Endothelial cell of umbilical vein (primary cell): ENCODE data around the gene BEAN1. TPM values are rescaled to one million over a fixed set of nuclear protein-coding genes. Genes with fewer than 3 reads are reported as not detected.

Experiments used
- BruUV-seq: library from RNA; stranded (reverse); fragments of 400-500 nt; replicated peaks from 2 replicates; lab custom pipeline; 2021; lab: Mats Ljungman, UMichigan
- CTCF ChIA-PET: fragments of 300-600, 350-600 bp; sonication (Branson Sonifier 250); formaldehyde crosslinking; loops from one replicate; lab custom pipeline; 2021; ENCODE audit warnings: antibody characterized with exemption, inconsistent platforms; lab: Charles Lee
- POLR2A ChIA-PET: fragments of 300-600, 350-600 bp; sonication (Branson Sonifier 250); formaldehyde crosslinking; loops from one replicate; lab custom pipeline; 2021; ENCODE audit warnings: antibody characterized with exemption, inconsistent platforms; lab: Charles Lee
- DNase-seq: peaks from one replicate; pipeline ENCODE4 v3.0.0-alpha.2; 2011; ENCODE audit warnings: low read depth, low spot score
- FAIRE-seq: peaks from 2 replicates; lab custom pipeline; 2011; peaks lifted over from hg19 to GRCh38; lab: Jason Lieb, UNC
- H2AFZ ChIP-seq: 2 replicates; pipeline ENCODE4 v1.6.0; 2012; ENCODE audit warnings: low read depth, low read length, control low read depth, inconsistent platforms
- H3K27ac ChIP-seq: 2 replicates; pipeline ENCODE4 v1.5.1; 2011; ENCODE audit warnings: low read depth, mild to moderate bottlenecking, control low read depth, low read length, moderate library complexity; ENCODE audit not compliant: insufficient read depth
- H3K27me3 ChIP-seq, 2 experiments: 2 replicates each; pipeline versions ENCODE4 v1.6.0 to v1.6.1; 2011; ENCODE audit warnings: low read length in 2 of 2, mixed read lengths in 1 of 2; ENCODE audit not compliant: control insufficient read depth in 2 of 2, insufficient read depth in 2 of 2
- H3K36me3 ChIP-seq, 2 experiments: 2 replicates in 1 of 2; 3 replicates in 1 of 2; pipeline ENCODE4 v1.5.1; 2011; ENCODE audit warnings: low read length in 2 of 2, mild to moderate bottlenecking in 1 of 2, moderate library complexity in 1 of 2; ENCODE audit not compliant: control insufficient read depth in 2 of 2, insufficient read depth in 2 of 2; ENCODE audit errors: extremely low read depth in 1 of 2
- H3K4me1 ChIP-seq: 3 replicates; pipeline ENCODE4 v1.5.1; 2011; ENCODE audit warnings: mild to moderate bottlenecking, low read length; ENCODE audit not compliant: control insufficient read depth, insufficient read depth; ENCODE audit errors: extremely low read depth
- H3K4me2 ChIP-seq: 2 replicates; pipeline ENCODE4 v1.6.1; 2011; ENCODE audit warnings: low read length, control low read depth, mixed read lengths; ENCODE audit not compliant: insufficient read depth
- H3K4me3 ChIP-seq, 3 experiments: fragments of 200-600 bp in 1 of 3; sonication (generic), shearing (Covaris generic) in 1 of 3; replicated peaks in 1 of 3; 2 replicates each; pipeline ENCODE4 v1.5.1; 2011 to 2016; ENCODE audit warnings: control low read depth in 3 of 3, low read length in 3 of 3, mild to moderate bottlenecking in 2 of 3, inconsistent platforms in 1 of 3, low read depth in 1 of 3, moderate library complexity in 1 of 3; ENCODE audit not compliant: insufficient read depth in 1 of 3
- H3K79me2 ChIP-seq: 2 replicates; pipeline ENCODE4 v1.6.0; 2012; ENCODE audit warnings: low read length, inconsistent platforms; ENCODE audit not compliant: control insufficient read depth, insufficient read depth
- H3K9ac ChIP-seq: replicated peaks from 2 replicates; pipeline ENCODE3; 2011; ENCODE audit warnings: low read length, control low read depth; ENCODE audit not compliant: insufficient read depth; ENCODE audit errors: extremely low read depth
- H3K9me1 ChIP-seq: replicated peaks from 3 replicates; pipeline ENCODE4 v1.6.0; 2011; ENCODE audit warnings: mild to moderate bottlenecking, low read length; ENCODE audit not compliant: control insufficient read depth, insufficient read depth; ENCODE audit errors: extremely low read depth
- H3K9me3 ChIP-seq: replicated peaks from 2 replicates; pipeline ENCODE4 v1.5.1; 2012; ENCODE audit warnings: low read length, inconsistent platforms; ENCODE audit not compliant: control insufficient read depth, insufficient read depth
- H4K20me1 ChIP-seq: replicated peaks from 2 replicates; pipeline ENCODE3; 2011; ENCODE audit warnings: mild to moderate bottlenecking, low read length; ENCODE audit not compliant: control insufficient read depth, insufficient read depth; ENCODE audit errors: extremely low read depth
- EZH2 ChIP-seq: IDR thresholded peaks from 2 replicates; pipeline ENCODE4 v1.6.1; 2012; ENCODE audit warnings: borderline replicate concordance, low read depth, mild to moderate bottlenecking, moderate library complexity, low read length, inconsistent platforms; ENCODE audit not compliant: severe bottlenecking
- FOS ChIP-seq: IDR thresholded peaks from 2 replicates; pipeline ENCODE4 v1.6.1; 2011; ENCODE audit warnings: mild to moderate bottlenecking, low read length, moderate library complexity, borderline replicate concordance; ENCODE audit not compliant: insufficient read depth
- GATA2 ChIP-seq: IDR thresholded peaks from 2 replicates; pipeline ENCODE4 v1.7.0; 2011; ENCODE audit warnings: low read depth, mild to moderate bottlenecking, moderate library complexity, mixed read lengths, low read length; ENCODE audit not compliant: insufficient read length, insufficient read depth
- JUN ChIP-seq: IDR thresholded peaks from 2 replicates; pipeline ENCODE4 v1.6.1; 2011; ENCODE audit warnings: borderline replicate concordance, low read depth; ENCODE audit not compliant: insufficient read length, insufficient read depth
- MAX ChIP-seq: IDR thresholded peaks from 2 replicates; pipeline ENCODE4 v1.6.1; 2011; ENCODE audit not compliant: insufficient read depth, insufficient read length
- MYC ChIP-seq: IDR thresholded peaks from one replicate; pipeline ENCODE4 v1.6.1; 2011; ENCODE audit warnings: mild to moderate bottlenecking, low read depth, low read length
- POLR2A ChIP-seq: IDR thresholded peaks from 2 replicates; pipeline ENCODE4 v1.6.1; 2012; ENCODE audit warnings: low read depth, mild to moderate bottlenecking, control low read depth, low read length
- POLR2AphosphoS5 ChIP-seq: IDR thresholded peaks from 2 replicates; pipeline ENCODE4 v1.6.1; 2012; ENCODE audit warnings: low read depth, mild to moderate bottlenecking, control low read depth, low read length, moderate library complexity; ENCODE audit not compliant: insufficient read depth
- dilution Hi-C: fragments of 300-500 bp; cut with MboI; formaldehyde crosslinking; loops from one replicate; pipeline ENCODE4 v1.15.0; 2019; ENCODE audit warnings: low sequenced_read_pairs; ENCODE audit not compliant: extremely low pct_ligation_motif_present
- intact Hi-C: fragments of 100-400 bp; cut with micrococcal nuclease; formaldehyde crosslinking; loops from one replicate; pipeline ENCODE4 v1.10.0; 2022
- polyA plus RNA-seq, 4 experiments: library from polyadenylated mRNA; depleted of rRNA in 3 of 4; stranded (reverse) in 3 of 4; unstranded in 1 of 4; fragments of >200 nt; gene quantifications; 2 replicates each; pipeline versions ENCODE4 v1.2.1 to v1.2.3, GENCODE V29; 2011 to 2012; ENCODE audit warnings: missing spikeins in 1 of 4
- total RNA-seq: library from RNA; stranded (reverse); gene quantifications from 2 replicates; pipeline ENCODE4 v1.2.3, GENCODE V29; 2021
- TF ChIP-seq, protein P1 (sequence below), 2 donors: IDR thresholded peaks; 1 replicate in 1 of 2; 2 replicates in 1 of 2; pipeline ENCODE4 v1.5.1; 2011; ENCODE audit warnings: low read length in 2 of 2, mild to moderate bottlenecking in 2 of 2, moderate library complexity in 2 of 2, control low read depth in 1 of 2, inconsistent platforms in 1 of 2, low read depth in 1 of 2; ENCODE audit not compliant: insufficient read depth in 1 of 2; ENCODE audit errors: extremely low read depth in 1 of 2

Gene BEAN1
- total and polyA plus RNA-seq, 2 donors (not counting 3 experiments of a cell fraction or from before 2014, with no cell fraction given) = not detected

- FAIRE-seq (no peak), DNase-seq (no peak)
- Histone ChIP-seq H3K4me1 (peaks cover 2% of the 10 kb centered on the region), H3K9me1 (no peaks in the 10 kb centered on the region), H3K27me3 (no peaks in the 10 kb centered on the region), H3K27ac (no peak overlapping the region), H3K9ac (no peak overlapping the region), H3K9me3 (no peaks in the 10 kb centered on the region), H3K4me2 (no peak overlapping the region), H4K20me1 (no peaks in the 10 kb centered on the region), H3K4me3 (no peak overlapping the region), H2AFZ (no peak overlapping the region), H3K36me3 (no peaks in the 10 kb centered on the region), H3K79me2 (no peaks in the 10 kb centered on the region)
- ChIA-PET CTCF (interaction anchor here (0.7 kb wide), 1 partner anchor 27 kb away, joined by 4 read pairs; no protein-coding TSS in a partner anchor), POLR2A (no interaction called here)
- BruUV-seq = no TSS peak
- dilution Hi-C loops (no loop called here), intact Hi-C loops (no loop called here)
- TF ChIP-seq EZH2 = no peak
- TF ChIP-seq MAX = no peak
- TF ChIP-seq GATA2 = no peak
- TF ChIP-seq, protein P1, sequence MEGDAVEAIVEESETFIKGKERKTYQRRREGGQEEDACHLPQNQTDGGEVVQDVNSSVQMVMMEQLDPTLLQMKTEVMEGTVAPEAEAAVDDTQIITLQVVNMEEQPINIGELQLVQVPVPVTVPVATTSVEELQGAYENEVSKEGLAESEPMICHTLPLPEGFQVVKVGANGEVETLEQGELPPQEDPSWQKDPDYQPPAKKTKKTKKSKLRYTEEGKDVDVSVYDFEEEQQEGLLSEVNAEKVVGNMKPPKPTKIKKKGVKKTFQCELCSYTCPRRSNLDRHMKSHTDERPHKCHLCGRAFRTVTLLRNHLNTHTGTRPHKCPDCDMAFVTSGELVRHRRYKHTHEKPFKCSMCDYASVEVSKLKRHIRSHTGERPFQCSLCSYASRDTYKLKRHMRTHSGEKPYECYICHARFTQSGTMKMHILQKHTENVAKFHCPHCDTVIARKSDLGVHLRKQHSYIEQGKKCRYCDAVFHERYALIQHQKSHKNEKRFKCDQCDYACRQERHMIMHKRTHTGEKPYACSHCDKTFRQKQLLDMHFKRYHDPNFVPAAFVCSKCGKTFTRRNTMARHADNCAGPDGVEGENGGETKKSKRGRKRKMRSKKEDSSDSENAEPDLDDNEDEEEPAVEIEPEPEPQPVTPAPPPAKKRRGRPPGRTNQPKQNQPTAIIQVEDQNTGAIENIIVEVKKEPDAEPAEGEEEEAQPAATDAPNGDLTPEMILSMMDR (IDR thresholded peaks at IDR 0.05; ENCODE audit: extremely low read depth in 1 of 2, insufficient read depth in 1 of 2, low read depth in 1 of 2, low read length in 2 of 2) = no peak
- TF ChIP-seq POLR2AphosphoS5 = no peak
- TF ChIP-seq JUN = no peak
- TF ChIP-seq FOS = no peak
- TF ChIP-seq POLR2A = no peak
- TF ChIP-seq MYC = no peak
Measured at GRCh38 chr16:66489385-66489784, 62.3 kb downstream of the BEAN1 start.
